K562 (cell line): ENCODE data around the gene ARHGAP22. TPM values are rescaled to one million over a fixed set of nuclear protein-coding genes. Genes with fewer than 3 reads are reported as not detected.

ENCODE experiments used
- MAX ChIP-seq: sonication (generic); formaldehyde crosslinking; IDR thresholded peaks from 2 replicates; pipeline ENCODE4 v1.9.0; 2022; ENCODE audit warnings: mild to moderate bottlenecking, missing genetic modification reagents
- PHF20 ChIP-seq: fragments of 450-650 bp; IDR thresholded peaks from 2 replicates; pipeline ENCODE4 v1.6.1; 2018; ENCODE audit not compliant: partially characterized antibody
- POLR2H ChIP-seq: IDR thresholded peaks from 2 replicates; pipeline ENCODE4 v1.6.1; 2016; ENCODE audit warnings: missing genetic modification characterization, low read depth, mild to moderate bottlenecking, control low read depth, missing compliant biosample characterization, moderate library complexity
- TFAM ChIP-seq: fragments of 250-450 bp; sonication (Bioruptor Pico); conservative IDR thresholded peaks from 2 replicates; pipeline ENCODE4 v1.5.0; 2021; ENCODE audit warnings: mild to moderate bottlenecking, moderate library complexity
- THAP12 ChIP-seq: fragments of 250-450 bp; sonication (Bioruptor Pico); IDR thresholded peaks from 2 replicates; pipeline ENCODE4 v1.9.0; 2021; ENCODE audit warnings: mild to moderate bottlenecking, inconsistent platforms
- U2AF2 ChIP-seq: fragments of 200-400 bp; formaldehyde crosslinking; optimal IDR thresholded peaks from 2 replicates; pipeline ENCODE3; 2017; ENCODE audit warnings: low read depth, mild to moderate bottlenecking, low read length
- ZFX ChIP-seq: sonication (generic); formaldehyde crosslinking; IDR thresholded peaks from 2 replicates; pipeline ENCODE4 v1.8.0; 2022; ENCODE audit warnings: mild to moderate bottlenecking, missing genetic modification reagents, moderate library complexity
- ZNF239 ChIP-seq: fragments of 250-450 bp; sonication (Bioruptor Pico); IDR thresholded peaks from 2 replicates; pipeline ENCODE4 v1.4.0; 2020; ENCODE audit warnings: mild to moderate bottlenecking
- ZNF740 ChIP-seq, 3 experiments: fragments of 200-800 bp in 1 of 3; sonication (Bioruptor generic) in 1 of 3; sonication (generic) in 1 of 3; formaldehyde crosslinking in 1 of 3; IDR thresholded peaks; 2 replicates each; pipeline versions ENCODE4 v1.6.1 to v1.8.0; 2016 to 2022; ENCODE audit warnings: mild to moderate bottlenecking in 2 of 3, missing compliant biosample characterization in 2 of 3, missing genetic modification characterization in 2 of 3, missing genetic modification reagents in 1 of 3
- polyA plus RNA-seq, 8 experiments: library from polyadenylated mRNA; depleted of rRNA in 4 of 8; stranded (reverse) in 5 of 8; unstranded in 3 of 8; fragments of >200 nt; fragmentation: Nextera tagmentation in 2 of 8; fragmentation: Illumina TruSeq in 1 of 8; extraction: Ambion mirVana in 2 of 8; extraction: Trizol in 1 of 8; gene quantifications; 2 replicates each; pipeline versions ENCODE4 v1.2.1 to v1.2.3, GENCODE V29; 2011 to 2014; ENCODE audit warnings: inconsistent platforms in 1 of 8, missing spikeins in 1 of 8
- total RNA-seq, 7 experiments: library from RNA; depleted of rRNA in 6 of 7; stranded (reverse); fragments of >200 nt in 6 of 7; fragmentation: Illumina TruSeq in 2 of 7; extraction: Trizol in 2 of 7; gene quantifications; 2 replicates each; pipeline versions ENCODE4 v1.2.1 to v1.2.3, GENCODE V29; 2011 to 2021; ENCODE audit warnings: low replicate concordance in 1 of 7
- TF ChIP-seq, protein P1 (sequence below): fragments of 450-650 bp; IDR thresholded peaks from 2 replicates; pipeline ENCODE4 v1.6.1; 2016; ENCODE audit warnings: borderline replicate concordance
- TF ChIP-seq, protein P2 (sequence below), 2 experiments: fragments of 450-650 bp; IDR thresholded peaks; 2 replicates each; pipeline ENCODE4 v1.6.1; 2016; ENCODE audit warnings: mild to moderate bottlenecking in 2 of 2, borderline replicate concordance in 1 of 2, low read depth in 1 of 2, moderate library complexity in 1 of 2

Gene ARHGAP22
- total and polyA plus RNA-seq, 9 of the 15 experiments (the other 6 are each of a cell fraction or from before 2014, with no cell fraction given), result 1.3 to 28.1 (median 12.7) TPM

- peak; percentile 54; the same call in 1 of the 2 replicates for TF ChIP-seq MAX (CRISPR knock-in tag)
- no peak for TF ChIP-seq U2AF2
- TF ChIP-seq, protein P1, sequence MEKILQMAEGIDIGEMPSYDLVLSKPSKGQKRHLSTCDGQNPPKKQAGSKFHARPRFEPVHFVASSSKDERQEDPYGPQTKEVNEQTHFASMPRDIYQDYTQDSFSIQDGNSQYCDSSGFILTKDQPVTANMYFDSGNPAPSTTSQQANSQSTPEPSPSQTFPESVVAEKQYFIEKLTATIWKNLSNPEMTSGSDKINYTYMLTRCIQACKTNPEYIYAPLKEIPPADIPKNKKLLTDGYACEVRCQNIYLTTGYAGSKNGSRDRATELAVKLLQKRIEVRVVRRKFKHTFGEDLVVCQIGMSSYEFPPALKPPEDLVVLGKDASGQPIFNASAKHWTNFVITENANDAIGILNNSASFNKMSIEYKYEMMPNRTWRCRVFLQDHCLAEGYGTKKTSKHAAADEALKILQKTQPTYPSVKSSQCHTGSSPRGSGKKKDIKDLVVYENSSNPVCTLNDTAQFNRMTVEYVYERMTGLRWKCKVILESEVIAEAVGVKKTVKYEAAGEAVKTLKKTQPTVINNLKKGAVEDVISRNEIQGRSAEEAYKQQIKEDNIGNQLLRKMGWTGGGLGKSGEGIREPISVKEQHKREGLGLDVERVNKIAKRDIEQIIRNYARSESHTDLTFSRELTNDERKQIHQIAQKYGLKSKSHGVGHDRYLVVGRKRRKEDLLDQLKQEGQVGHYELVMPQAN, result no peak
- 0 out of 2 replicates have a peak, but pooled peaks have one; percentile 18 for TF ChIP-seq ZNF740 (CRISPR knock-in tag; IDR thresholded peaks at IDR 0.05)
- TF ChIP-seq ZNF740 (tag; IDR thresholded peaks at IDR 0.05), result no peak
- no peak for TF ChIP-seq PHF20
- no peak for TF ChIP-seq ZNF239 (CRISPR knock-in tag)
- TF ChIP-seq, protein P2, sequence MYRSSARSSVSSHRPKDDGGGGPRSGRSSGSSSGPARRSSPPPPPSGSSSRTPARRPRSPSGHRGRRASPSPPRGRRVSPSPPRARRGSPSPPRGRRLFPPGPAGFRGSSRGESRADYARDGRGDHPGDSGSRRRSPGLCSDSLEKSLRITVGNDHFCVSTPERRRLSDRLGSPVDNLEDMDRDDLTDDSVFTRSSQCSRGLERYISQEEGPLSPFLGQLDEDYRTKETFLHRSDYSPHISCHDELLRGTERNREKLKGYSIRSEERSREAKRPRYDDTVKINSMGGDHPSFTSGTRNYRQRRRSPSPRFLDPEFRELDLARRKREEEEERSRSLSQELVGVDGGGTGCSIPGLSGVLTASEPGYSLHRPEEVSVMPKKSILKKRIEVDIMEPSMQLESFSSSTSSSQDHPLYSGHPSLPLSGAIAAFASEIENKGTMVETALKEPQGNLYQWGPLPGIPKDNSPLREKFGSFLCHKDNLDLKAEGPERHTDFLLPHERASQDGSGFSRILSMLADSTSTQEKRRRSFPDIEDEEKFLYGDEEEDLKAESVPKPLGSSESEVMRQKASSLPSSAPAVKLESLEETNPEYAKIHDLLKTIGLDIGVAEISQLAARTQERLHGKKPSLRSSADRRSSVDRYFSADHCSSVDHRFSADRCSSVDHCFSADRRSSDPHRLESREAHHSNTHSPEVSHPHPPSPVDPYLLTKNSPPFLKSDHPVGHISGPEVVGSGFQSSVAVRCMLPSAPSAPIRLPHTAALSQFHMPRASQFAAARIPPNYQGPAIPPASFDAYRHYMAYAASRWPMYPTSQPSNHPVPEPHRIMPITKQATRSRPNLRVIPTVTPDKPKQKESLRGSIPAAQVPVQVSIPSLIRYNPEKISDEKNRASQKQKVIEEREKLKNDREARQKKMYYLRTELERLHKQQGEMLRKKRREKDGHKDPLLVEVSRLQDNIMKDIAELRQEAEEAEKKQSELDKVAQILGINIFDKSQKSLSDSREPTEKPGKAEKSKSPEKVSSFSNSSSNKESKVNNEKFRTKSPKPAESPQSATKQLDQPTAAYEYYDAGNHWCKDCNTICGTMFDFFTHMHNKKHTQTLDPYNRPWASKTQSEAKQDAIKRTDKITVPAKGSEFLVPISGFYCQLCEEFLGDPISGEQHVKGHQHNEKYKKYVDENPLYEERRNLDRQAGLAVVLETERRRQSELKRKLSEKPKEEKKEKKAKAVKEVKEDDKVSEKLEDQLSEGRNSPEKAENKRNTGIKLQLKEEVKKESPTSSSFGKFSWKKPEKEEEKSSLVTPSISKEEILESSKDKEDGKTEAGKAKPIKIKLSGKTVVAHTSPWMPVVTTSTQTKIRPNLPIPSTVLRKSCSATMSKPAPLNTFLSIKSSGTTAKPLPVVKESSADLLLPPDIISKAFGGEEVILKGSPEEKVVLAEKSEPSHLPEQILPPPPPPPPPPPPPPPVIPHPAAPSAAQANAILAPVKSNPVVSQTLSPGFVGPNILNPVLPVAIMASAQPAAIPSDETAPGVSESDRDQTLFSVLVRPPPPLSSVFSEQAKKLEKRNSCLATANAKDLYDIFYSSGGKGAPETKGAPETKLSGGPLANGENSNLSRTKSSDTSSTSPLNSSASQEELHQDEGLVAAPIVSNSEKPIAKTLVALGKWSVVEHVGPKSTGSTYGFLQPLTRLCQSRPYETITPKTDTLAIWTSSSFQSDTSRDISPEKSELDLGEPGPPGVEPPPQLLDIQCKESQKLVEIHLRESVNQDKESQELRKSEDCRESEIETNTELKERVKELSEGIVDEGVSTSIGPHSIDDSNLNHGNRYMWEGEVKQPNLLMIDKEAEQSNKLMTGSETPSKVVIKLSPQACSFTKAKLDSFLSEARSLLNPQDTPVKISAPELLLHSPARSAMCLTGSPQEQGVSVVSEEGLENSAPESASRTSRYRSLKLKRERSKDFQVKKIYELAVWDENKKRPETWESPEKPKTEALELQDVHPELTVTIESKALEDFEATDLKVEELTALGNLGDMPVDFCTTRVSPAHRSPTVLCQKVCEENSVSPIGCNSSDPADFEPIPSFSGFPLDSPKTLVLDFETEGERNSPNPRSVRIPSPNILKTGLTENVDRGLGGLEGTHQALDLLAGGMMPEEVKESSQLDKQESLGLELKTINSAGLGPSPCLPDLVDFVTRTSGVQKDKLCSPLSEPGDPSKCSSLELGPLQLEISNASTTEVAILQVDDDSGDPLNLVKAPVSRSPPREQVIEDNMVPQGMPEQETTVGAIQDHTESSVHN (IDR thresholded peaks at IDR 0.05; ENCODE audit: borderline replicate concordance in 1 of 2, low read depth in 1 of 2), result no peak
- TF ChIP-seq ZFX (CRISPR knock-in tag), result peak; percentile 84
- TF ChIP-seq TFAM (CRISPR knock-in tag), result no peak
- TF ChIP-seq POLR2H, result no peak
- TF ChIP-seq THAP12 (CRISPR knock-in tag), result no peak
Observed at GRCh38 chr10:48517911-48518811, 86.7 kb downstream of the ARHGAP22 start (continued).
